GM12864 (cell line): Measurements from ENCODE around the gene ZNF581.

ENCODE experiments used
- DNase-seq: peaks from one replicate; pipeline ENCODE4 v3.0.0-alpha.2; 2011; ENCODE audit warnings: low read depth
- H3K4me3 ChIP-seq: 2 replicates; pipeline ENCODE4 v1.5.1; 2011; ENCODE audit warnings: mild to moderate bottlenecking, low read depth, low read length, control low read depth
- CTCF ChIP-seq: IDR thresholded peaks from 2 replicates; pipeline ENCODE4 v1.5.1; 2011; ENCODE audit warnings: low read depth, mild to moderate bottlenecking, moderate library complexity, low read length, control low read depth, inconsistent platforms; ENCODE audit errors: missing control alignments

The ZNF581 gene

DNA sequence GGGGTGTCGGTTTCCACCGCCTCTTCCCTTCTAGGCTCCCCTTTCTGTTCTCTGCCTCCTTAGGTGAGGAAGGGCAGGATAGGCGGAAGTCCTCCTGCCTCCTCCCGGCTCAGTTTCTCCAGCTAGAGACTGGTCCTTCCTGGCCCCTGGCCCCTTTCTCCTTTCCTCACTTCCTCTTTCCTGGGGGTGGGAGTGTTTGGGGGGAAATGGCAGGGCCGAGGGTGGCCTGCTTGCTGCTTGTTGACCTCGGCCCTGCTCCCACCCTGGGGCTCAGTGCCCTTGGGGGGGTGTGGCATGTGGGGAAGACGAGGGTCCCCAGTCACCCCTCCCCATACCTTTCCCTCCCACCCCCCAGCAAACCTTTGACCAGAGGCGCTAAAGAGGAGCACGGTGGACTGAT, 16.4 kb downstream of the ZNF581 start:
- no peak for TF ChIP-seq CTCF
- no peak overlapping the region for H3K4me3 ChIP-seq

GRCh38 chr19:55660404-55660803, 17.0 kb downstream of the ZNF581 start:
- no peak for DNase-seq
- H3K4me3 ChIP-seq: no peak overlapping the region
- no peak for TF ChIP-seq CTCF

More for the DNA sequence above, 16.4 kb downstream of the ZNF581 start:
- DNase-seq: no peak

- TF ChIP-seq CTCF: no peak
- no peak overlapping the region for H3K4me3 ChIP-seq
- no peak for DNase-seq
These were observed 17.5 kb downstream of the ZNF581 start for GRCh38 chr19:55660991-55661390.

DNA sequence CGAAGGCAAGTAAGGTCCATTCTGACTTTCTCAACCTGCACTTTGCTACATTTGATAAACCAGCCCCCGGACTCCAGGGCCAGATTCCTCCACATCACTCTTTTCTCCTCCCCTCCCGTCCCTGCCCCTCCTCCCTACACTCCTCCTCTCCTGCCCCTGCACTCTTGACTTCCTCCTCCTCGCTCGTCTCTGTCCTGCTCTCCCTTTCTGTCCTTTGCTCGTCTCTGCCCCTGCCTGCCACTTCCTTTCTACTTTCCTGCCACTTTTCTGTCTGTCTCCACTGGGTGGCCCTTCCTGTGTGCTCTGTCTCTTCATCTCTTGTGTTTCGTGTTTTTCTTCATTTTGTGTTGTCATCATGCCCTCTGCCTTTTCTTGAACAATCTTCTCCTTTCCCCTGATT, 18.4 kb downstream of the ZNF581 start:
- no peak overlapping the region for H3K4me3 ChIP-seq
- no peak for TF ChIP-seq CTCF
- no peak for DNase-seq

- no peak overlapping the region for H3K4me3 ChIP-seq
- no peak for DNase-seq
- TF ChIP-seq CTCF: no peak
These were observed 20.5 kb downstream of the ZNF581 start for GRCh38 chr19:55663846-55664536.

- H3K4me3 ChIP-seq: no peak overlapping the region
- no peak for TF ChIP-seq CTCF
- DNase-seq: no peak
These were observed 23.0 kb downstream of the ZNF581 start for GRCh38 chr19:55666343-55667005.

- DNase-seq: no peak
- H3K4me3 ChIP-seq: no peak overlapping the region
- no peak for TF ChIP-seq CTCF
These were observed 23.5 kb downstream of the ZNF581 start for GRCh38 chr19:55667006-55667381.
